Measurements from ENCODE around the gene ARID4B.

ARID4B gene

DNA sequence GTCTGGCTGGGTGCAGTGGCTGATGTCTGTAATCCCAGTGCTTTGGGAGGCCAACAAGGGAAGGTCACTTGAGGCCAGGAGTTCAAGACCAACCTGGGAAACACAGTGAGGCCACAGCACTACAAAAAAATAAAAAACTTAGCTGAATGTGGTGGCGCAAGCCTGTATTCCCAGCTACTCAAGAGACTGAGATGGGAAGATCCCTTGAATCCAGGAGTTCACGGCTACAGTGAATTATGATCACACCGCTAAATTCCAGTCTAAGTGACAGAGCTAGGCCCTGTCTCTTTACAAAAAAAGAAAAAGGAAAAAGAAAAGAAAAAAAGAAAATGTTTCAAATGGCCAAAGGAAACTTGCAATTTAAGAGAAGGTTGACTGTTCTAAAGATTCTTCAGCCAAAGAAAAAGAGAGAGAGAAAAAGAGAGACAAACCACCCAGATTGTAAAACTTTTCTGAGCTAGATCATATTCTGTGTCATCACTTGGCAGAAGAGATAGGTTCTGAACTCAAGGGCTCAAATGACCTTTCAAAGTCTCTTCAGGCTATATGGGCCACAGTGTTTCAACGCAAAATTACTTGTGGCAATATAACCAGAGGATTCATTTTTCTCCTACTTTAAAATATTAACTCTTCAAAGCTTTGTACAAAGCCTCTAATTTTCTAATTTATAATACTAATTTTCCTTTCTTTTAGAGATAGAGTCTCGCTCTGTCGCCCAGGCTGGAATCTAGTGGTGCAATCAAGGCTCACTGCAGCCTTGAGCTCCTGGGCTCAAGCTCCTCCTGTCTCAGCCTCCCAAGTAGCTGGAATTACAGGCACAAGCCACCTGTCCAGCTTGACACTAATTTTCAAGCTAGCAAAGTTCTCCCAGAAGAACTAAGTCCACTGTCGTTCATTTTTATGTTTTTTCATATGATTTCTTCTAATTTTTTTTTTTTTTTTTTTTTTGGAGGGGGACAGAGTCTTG, 20.5 kb downstream of the ARID4B start:
- H3K36me3 ChIP-seq (ENCODE audit: low read length): no peaks in the 10 kb centered on the region
- H3K9me3 ChIP-seq (ENCODE audit: insufficient read depth, low read length): no peaks in the 10 kb centered on the region
- H3K4me3 ChIP-seq (ENCODE audit: insufficient read depth, low read length, poor library complexity, severe bottlenecking): no peak overlapping the region
- TF ChIP-seq EZH2phosphoT487 (conservative IDR thresholded peaks at IDR 0.05; ENCODE audit: low read length): no peak
- TF ChIP-seq, protein P1, sequence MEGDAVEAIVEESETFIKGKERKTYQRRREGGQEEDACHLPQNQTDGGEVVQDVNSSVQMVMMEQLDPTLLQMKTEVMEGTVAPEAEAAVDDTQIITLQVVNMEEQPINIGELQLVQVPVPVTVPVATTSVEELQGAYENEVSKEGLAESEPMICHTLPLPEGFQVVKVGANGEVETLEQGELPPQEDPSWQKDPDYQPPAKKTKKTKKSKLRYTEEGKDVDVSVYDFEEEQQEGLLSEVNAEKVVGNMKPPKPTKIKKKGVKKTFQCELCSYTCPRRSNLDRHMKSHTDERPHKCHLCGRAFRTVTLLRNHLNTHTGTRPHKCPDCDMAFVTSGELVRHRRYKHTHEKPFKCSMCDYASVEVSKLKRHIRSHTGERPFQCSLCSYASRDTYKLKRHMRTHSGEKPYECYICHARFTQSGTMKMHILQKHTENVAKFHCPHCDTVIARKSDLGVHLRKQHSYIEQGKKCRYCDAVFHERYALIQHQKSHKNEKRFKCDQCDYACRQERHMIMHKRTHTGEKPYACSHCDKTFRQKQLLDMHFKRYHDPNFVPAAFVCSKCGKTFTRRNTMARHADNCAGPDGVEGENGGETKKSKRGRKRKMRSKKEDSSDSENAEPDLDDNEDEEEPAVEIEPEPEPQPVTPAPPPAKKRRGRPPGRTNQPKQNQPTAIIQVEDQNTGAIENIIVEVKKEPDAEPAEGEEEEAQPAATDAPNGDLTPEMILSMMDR (IDR thresholded peaks at IDR 0.05; ENCODE audit: insufficient read depth, low read length, poor library complexity, severe bottlenecking): no peak
- no peak overlapping the region for H3K4me2 ChIP-seq (ENCODE audit: low read depth, low read length, poor library complexity, severe bottlenecking)
- H3K27ac ChIP-seq (ENCODE audit: low read depth, low read length): no peak overlapping the region
- peaks cover 15% of the 10 kb centered on the region; the same call in 1 of the 2 replicates for H3F3A ChIP-seq (ENCODE audit: insufficient read depth)
- H3K27me3 ChIP-seq (ENCODE audit: low read length): no peaks in the 10 kb centered on the region
- H3K9ac ChIP-seq (ENCODE audit: low read length): no peak overlapping the region
- H3K79me2 ChIP-seq (ENCODE audit: insufficient read depth, low read length): peaks cover 87% of the 10 kb centered on the region
- peaks cover 14% of the 10 kb centered on the region; the same call in 1 of the 2 replicates for H4K20me1 ChIP-seq (ENCODE audit: low read depth, low read length)
- no peak overlapping the region for H2AFZ ChIP-seq (ENCODE audit: low read depth, low read length, severe bottlenecking)
- H3K9me2 ChIP-seq (replicated peaks; ENCODE audit: insufficient read depth, low read length): no peaks in the 10 kb centered on the region

DNA sequence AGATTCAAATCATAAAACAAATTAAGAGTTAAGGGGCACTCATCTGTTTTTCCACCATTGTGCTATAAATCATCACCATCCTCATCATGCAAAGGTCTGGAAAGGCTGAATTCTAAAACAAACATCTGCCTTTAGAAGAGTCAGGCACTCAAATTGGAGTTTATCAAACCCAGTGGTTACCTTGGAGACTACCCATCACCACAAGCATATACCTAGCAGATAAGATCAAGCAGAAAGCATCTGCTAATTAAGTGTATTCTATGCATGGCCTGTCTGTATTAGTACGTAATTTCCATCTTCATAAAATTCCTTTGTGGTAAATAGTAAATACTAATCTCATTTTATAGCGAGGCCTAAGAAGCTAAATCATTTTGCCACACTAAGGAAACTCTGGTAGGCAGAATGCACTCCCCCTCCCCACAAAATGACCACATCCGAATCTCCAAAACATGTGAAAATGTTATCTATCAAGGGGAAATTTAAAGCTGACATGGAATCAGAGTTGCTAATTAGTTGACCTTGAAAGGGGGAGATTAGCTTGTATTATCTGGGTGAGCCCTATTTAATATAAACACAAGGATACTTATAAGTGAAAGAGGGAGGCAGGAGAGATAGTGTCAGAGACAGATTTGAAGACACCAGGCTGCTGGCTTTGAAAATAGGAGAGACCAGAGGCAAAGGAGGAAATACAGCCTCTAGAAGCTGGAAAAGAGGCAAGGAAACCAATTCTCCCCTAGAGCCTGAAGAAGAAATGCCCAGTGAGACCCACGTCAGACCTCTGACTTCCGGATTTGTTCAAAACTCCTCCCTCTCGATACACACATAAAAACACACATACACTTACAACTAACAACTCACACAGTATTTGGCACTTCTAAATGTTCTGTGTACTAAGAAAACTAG, 23.2 kb downstream of the ARID4B start:
- H3F3A ChIP-seq (ENCODE audit: insufficient read depth): peaks cover 11% of the 10 kb centered on the region; the same call in 1 of the 2 replicates
- peak overlapping the region; percentile 24; the same call in 1 of the 2 replicates for H3K27ac ChIP-seq (ENCODE audit: low read depth, low read length)
- peaks cover 11% of the 10 kb centered on the region; the same call in 1 of the 2 replicates for H4K20me1 ChIP-seq (ENCODE audit: low read depth, low read length)
- peaks cover 83% of the 10 kb centered on the region for H3K79me2 ChIP-seq (ENCODE audit: insufficient read depth, low read length)
- no peaks in the 10 kb centered on the region for H3K36me3 ChIP-seq (ENCODE audit: low read length)
- no peak overlapping the region for H2AFZ ChIP-seq (ENCODE audit: low read depth, low read length, severe bottlenecking)
- TF ChIP-seq, protein P1 (IDR thresholded peaks at IDR 0.05; ENCODE audit: insufficient read depth, low read length, poor library complexity, severe bottlenecking): no peak
- no peak for TF ChIP-seq EZH2phosphoT487 (conservative IDR thresholded peaks at IDR 0.05; ENCODE audit: low read length)
- no peak overlapping the region for H3K9ac ChIP-seq (ENCODE audit: low read length)
- no peak overlapping the region for H3K4me3 ChIP-seq (ENCODE audit: insufficient read depth, low read length, poor library complexity, severe bottlenecking)
- no peaks in the 10 kb centered on the region for H3K27me3 ChIP-seq (ENCODE audit: low read length)
- no peaks in the 10 kb centered on the region for H3K9me3 ChIP-seq (ENCODE audit: insufficient read depth, low read length)
- H3K4me2 ChIP-seq (ENCODE audit: low read depth, low read length, poor library complexity, severe bottlenecking): peak overlapping the region; percentile 38
- H3K9me2 ChIP-seq (replicated peaks; ENCODE audit: insufficient read depth, low read length): no peaks in the 10 kb centered on the region

DNA sequence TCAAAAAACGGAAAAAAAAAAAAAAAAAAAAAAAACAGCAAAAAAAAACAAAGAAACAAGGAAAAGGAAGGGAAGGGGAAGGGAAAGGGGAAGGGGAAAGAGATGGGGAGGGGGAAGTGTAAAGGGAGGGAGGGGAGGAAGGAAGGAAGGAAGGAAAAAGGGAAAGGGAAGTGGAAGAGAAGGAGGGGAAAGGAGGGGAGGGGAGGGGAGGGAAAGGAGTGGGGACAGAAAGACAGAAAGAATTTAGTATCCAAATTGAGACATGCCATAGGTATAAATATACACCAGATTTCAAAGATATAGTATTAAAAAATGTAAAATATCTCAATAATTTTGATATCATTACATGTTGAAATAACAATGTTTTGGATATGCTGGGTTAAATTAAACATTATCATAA, 25.8 kb downstream of the ARID4B start:
- Histone ChIP-seq H3K9me2 (replicated peaks; ENCODE audit: insufficient read depth, low read length) (no peaks in the 10 kb centered on the region), H3K27me3 (ENCODE audit: low read length) (no peaks in the 10 kb centered on the region), H3K4me2 (ENCODE audit: low read depth, low read length, poor library complexity, severe bottlenecking) (no peak overlapping the region), H3K9me3 (ENCODE audit: insufficient read depth, low read length) (no peaks in the 10 kb centered on the region), H3K27ac (ENCODE audit: low read depth, low read length) (no peak overlapping the region), H3K36me3 (ENCODE audit: low read length) (peaks cover 3% of the 10 kb centered on the region; the same call in 1 of the 2 replicates), H4K20me1 (ENCODE audit: low read depth, low read length) (peaks cover 16% of the 10 kb centered on the region; the same call in 1 of the 2 replicates), H3K9ac (ENCODE audit: low read length) (no peak overlapping the region), H3K79me2 (ENCODE audit: insufficient read depth, low read length) (peaks cover 95% of the 10 kb centered on the region), H2AFZ (ENCODE audit: low read depth, low read length, severe bottlenecking) (no peak overlapping the region), H3K4me3 (ENCODE audit: insufficient read depth, low read length, poor library complexity, severe bottlenecking) (no peak overlapping the region), H3F3A (ENCODE audit: insufficient read depth) (peaks cover 10% of the 10 kb centered on the region; the same call in 1 of the 2 replicates)
- TF ChIP-seq EZH2phosphoT487 (conservative IDR thresholded peaks at IDR 0.05; ENCODE audit: low read length): no peak
- TF ChIP-seq, protein P1 (IDR thresholded peaks at IDR 0.05; ENCODE audit: insufficient read depth, low read length, poor library complexity, severe bottlenecking): no peak
